Measurements from ENCODE around the gene MED29.
"Not testable (repeated sequence)": the region's sequence is repeated elsewhere in the genome, so short reads cannot be mapped to it uniquely, and the experiment has no call there.

The MED29 gene

DNA sequence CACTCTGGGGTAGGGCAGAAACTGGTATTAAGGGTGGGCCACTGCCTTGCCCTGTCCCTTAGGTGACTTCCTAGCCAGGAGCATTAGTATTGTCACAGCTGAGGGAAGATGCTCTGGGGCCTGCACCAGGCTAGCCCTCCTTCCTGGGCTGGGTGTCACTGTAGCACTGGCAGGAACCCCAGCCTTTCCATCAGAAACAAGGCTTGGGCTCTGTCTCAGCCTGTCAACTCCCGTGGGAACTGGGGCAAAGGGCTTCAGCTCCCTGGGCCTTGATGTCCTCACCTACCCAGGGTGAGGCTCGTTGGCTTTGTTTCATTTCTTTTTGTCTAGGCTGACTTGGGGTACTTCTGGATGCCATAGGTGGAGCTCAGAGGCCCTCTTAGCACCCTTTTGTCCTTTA lies 18.2 kb upstream of the MED29 start:
- TF ChIP-seq, protein P1, sequence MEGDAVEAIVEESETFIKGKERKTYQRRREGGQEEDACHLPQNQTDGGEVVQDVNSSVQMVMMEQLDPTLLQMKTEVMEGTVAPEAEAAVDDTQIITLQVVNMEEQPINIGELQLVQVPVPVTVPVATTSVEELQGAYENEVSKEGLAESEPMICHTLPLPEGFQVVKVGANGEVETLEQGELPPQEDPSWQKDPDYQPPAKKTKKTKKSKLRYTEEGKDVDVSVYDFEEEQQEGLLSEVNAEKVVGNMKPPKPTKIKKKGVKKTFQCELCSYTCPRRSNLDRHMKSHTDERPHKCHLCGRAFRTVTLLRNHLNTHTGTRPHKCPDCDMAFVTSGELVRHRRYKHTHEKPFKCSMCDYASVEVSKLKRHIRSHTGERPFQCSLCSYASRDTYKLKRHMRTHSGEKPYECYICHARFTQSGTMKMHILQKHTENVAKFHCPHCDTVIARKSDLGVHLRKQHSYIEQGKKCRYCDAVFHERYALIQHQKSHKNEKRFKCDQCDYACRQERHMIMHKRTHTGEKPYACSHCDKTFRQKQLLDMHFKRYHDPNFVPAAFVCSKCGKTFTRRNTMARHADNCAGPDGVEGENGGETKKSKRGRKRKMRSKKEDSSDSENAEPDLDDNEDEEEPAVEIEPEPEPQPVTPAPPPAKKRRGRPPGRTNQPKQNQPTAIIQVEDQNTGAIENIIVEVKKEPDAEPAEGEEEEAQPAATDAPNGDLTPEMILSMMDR (conservative IDR thresholded peaks at IDR 0.05) = no peak
- no peak overlapping the region for H3K27ac ChIP-seq

DNA sequence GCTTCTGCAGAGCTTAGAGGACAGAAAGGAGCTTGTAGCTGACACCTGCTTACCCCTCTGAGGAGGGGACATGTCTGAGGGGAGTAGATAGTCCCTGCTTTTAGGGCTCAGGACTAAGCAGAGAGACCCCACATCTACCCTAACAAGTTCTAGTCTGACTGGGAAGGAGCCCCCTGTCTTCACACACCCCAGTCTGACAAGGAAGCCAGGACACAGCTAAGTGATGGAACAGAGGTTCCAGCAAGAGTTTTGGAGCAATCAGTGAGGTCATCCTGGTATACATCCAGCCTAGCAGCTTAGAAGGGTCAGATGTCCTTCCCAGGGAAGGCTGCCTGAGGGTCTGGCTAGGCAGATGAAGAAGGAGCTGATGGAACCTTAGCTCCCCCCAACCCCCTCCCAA lies 15.2 kb upstream of the MED29 start:
- TF ChIP-seq, protein P1 (conservative IDR thresholded peaks at IDR 0.05) = no peak
- no peak overlapping the region for H3K27ac ChIP-seq

DNA sequence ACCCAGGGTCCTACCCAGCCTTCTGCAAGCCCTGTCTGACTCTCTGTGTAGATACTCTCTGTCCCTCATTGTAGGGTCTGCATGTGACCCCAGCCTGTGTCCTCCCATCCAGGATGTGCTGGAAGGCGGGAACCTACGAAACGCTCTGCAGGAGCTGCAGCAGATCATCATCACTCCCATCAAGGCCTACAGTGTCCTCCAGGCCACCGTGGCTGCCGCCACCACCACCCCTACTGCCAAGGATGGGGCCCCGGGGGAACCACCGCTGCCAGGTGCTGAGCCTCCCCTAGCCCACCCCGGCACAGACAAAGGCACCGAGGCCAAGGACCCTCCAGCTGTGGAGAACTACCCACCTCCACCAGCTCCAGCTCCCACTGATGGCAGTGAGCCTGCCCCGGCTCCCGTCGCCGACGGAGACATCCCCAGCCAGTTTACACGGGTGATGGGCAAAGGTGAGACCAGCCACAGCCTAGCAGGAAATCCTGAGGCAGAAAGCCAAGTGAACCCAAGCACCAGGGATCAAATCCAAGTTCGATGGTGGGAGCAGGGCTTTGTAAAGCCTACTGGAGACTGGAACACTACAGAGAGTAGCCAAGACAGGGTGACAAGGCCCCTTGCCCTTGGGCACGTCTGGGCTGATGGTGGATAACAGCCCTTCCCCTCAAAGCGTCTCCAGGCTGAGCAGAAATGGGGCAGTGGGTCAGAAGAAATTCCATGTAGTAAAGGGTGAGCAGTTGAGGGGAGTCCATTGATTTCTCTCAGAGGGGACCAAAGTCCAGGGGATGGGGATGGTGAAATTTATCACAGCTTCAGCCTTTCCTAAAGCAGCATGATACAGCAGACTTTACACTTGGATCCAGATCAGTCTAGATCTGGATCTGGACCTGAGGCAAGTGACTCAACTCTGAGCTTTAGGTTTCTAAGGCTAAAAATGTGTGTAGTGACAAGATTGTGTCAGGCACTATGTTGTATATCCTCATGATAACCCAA lies 13.5 kb upstream of the MED29 start:
- TF ChIP-seq, protein P1 (conservative IDR thresholded peaks at IDR 0.05) = no peak
- no peak overlapping the region for H3K27ac ChIP-seq

DNA sequence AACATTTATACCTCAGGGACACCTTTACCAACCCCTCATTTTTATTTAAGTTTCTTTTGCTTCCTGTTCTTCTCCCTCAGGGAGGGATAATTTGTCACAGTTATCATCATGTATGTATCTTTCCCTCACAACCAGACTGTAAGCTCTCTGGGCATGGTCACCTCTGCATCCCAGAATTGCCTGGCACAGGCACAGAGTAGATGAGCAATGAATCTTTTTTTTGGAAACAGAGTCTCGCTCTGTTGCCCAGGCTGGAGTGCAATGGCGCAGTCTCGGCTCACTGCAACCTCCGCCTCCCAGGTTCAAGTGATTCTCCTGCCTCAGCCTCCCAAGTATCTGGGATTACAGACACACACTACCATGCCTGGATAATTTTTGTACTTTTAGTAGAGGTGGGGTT lies 11.8 kb upstream of the MED29 start:
- not testable (repeated sequence) for H3K27ac ChIP-seq

DNA sequence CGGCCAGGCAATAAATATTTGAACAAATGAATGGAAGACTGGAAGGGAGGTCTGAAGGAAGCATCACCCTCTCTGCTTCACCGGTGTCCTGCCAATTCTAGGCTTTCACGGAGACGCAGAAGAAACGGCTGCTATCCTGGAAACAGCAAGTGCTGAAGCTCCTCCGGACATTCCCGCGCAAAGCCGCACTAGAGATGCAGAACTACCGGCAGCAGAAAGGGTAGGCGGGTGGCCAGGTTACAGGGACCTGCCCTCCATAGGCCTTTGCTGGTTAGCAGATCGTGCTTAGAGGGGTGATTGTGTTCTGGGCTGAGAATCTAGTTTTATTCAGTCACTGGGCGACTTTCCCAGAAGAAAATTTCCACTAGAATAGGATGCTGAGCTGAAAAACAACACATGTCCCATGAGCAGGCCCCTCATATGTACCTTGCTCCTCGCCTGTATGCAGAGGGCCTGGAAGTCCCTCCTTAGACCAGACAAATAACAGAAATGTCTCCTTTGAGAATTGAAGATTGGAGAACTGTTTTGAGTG lies 11.2 kb upstream of the MED29 start:
- no peak overlapping the region for H3K27ac ChIP-seq

DNA sequence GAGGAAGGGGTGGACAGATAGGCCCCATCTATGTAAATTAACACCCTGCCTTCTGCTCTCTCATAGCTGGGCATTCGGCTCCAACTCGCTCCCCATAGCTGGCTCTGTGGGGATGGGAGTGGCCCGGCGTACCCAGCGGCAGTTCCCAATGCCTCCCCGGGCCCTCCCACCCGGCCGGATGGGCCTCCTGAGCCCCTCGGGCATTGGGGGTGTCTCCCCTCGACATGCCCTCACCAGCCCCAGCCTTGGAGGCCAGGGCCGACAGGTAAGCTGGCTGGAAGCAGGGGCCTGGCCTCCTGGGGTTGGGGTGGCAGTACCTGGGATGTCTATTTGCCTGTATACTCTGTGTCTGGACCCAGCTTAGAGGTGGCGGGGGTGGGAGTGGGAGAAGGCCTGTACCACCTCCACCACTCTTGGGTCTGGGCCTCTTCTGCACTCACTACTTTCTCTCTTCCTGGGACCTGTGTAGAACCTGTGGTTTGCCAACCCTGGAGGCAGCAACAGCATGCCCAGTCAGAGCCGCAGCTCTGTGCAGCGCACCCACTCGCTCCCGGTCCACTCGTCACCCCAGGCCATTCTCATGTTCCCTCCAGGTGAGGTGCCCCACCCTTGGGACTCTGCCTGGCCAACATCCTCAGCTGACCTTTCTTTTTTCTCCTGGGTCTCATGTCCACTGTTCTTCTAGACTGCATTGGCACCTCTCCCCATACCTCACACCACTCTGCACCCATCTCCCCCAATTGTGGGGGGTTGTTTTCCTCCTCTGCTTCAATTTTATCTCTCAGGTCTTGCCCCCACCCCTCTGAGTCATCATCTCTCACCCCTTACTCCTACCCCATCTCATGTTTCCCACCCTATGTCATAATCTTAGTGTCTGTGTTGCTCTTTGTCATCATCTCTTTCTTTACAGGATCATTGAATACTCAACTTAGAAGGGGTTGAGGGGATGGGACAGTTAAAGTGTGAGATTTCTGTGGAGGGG lies 10.4 kb upstream of the MED29 start:
- no peak overlapping the region for H3K27ac ChIP-seq
- TF ChIP-seq, protein P1 (conservative IDR thresholded peaks at IDR 0.05) = no peak

More for the DNA sequence above, 11.2 kb upstream of the MED29 start:
- TF ChIP-seq, protein P1 (conservative IDR thresholded peaks at IDR 0.05) = no peak

DNA sequence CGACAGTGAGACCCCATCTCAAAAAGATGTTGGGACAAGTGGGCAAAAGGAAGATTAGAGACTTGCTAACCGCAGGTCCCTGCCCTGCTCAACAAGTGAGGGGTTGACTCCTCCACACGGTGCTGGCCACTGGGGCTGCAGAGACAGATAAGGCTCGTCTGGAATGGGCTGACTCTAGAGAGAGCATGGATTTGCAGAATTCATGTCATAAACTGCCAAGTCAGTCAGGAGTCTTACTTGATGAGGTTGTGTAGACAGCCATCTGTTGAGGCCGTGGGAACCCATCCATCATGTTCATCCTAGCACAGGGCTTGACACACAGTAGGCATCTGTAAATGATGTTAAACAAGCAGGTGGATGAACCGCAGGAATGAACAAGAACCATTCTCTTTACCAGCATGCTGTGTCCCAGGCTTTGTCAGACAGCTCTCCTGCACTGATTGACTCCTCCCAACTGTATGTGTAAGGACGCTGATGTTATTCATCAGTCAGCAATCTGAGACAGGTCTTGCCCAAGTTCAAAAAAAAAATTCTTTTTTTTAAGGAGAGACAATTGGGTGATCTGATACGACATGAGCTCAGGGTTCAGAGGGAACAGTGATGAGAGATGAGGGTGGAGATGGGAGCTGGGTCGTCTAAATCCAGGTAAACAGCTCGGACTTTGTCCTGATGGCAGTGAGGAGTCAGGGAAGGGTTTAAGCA lies 9.1 kb upstream of the MED29 start:
- TF ChIP-seq, protein P1 (conservative IDR thresholded peaks at IDR 0.05) = no peak
- H3K27ac ChIP-seq = no peak overlapping the region

Data from VCaP (cell line).